ENCODE measurements around the gene DIS3L2.
"Not testable (repeated sequence)": the region's sequence is repeated elsewhere in the genome, so short reads cannot be mapped to it uniquely, and the experiment has no call there.

Gene DIS3L2

DNA sequence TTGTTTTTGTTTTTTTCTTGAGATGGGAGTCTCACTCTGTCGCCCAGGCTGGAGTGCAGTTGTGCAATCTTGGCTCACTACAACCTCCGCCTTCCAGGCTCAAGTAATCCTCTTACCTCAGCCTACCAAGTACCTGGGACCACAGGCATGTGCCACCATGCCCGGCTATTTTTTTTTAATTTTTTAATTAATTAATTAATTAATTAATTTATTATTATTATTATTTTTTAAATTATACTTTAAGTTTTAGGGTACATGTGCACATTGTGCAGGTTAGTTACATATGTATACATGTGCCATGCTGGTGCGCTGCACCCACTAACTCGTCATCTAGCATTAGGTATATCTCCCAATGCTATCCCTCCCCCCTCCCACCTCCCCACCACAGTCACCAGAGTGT is 215.1 kb downstream of the DIS3L2 start:
- not testable (repeated sequence) for H3K4me1 Mint-ChIP-seq; H3K27me3 Mint-ChIP-seq; ATAC-seq (replicated peaks); DNase-seq; H3K9me3 Mint-ChIP-seq; H3K4me3 Mint-ChIP-seq; H3K27ac Mint-ChIP-seq
- H3K36me3 Mint-ChIP-seq, result peaks cover 20 to 44% of the 10 kb centered on the region in 2 donors

DNA sequence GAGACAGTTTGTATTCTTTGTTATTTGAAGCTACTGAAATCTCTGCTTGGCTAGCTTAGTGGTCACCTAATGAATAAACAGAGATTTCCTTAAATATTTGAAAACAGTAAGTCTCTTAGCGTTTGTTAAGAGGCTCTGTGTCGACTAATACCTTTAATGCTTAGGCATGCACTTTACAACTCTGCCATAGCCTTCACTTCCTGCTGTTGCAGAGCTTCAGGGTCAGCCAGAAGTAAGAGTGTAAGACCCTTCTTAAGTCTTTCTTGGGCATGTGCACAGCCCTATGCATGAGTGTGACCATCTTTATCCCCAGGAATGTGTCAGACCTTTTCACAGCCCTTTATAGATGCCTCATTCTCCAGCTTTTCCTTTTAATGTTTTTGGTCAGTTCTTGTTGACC is 221.8 kb downstream of the DIS3L2 start:
- ATAC-seq (replicated peaks), result no peak
- Mint-ChIP-seq H3K9me3 (peaks cover 0 to 3% of the 10 kb centered on the region in 2 donors), H3K27me3 (no peaks in the 10 kb centered on the region), H3K36me3 (peaks cover 26 to 40% of the 10 kb centered on the region in 2 donors), H3K27ac (no peak overlapping the region), H3K4me3 (no peak overlapping the region), H3K4me1 (peaks cover 0 to 2% of the 10 kb centered on the region in 2 donors)
- no peak for DNase-seq

GRCh38 chr2:232184346-232184745 is 222.8 kb downstream of the DIS3L2 start:
- H3K27ac Mint-ChIP-seq, result no peak overlapping the region
- peaks cover 26 to 43% of the 10 kb centered on the region in 2 donors for H3K36me3 Mint-ChIP-seq
- peaks cover 0 to 3% of the 10 kb centered on the region in 2 donors for H3K9me3 Mint-ChIP-seq
- H3K27me3 Mint-ChIP-seq, result no peaks in the 10 kb centered on the region
- H3K4me3 Mint-ChIP-seq, result no peak overlapping the region
- ATAC-seq (replicated peaks) (no peak), DNase-seq (no peak)
- H3K4me1 Mint-ChIP-seq, result peaks cover 0 to 2% of the 10 kb centered on the region in 2 donors

DNA sequence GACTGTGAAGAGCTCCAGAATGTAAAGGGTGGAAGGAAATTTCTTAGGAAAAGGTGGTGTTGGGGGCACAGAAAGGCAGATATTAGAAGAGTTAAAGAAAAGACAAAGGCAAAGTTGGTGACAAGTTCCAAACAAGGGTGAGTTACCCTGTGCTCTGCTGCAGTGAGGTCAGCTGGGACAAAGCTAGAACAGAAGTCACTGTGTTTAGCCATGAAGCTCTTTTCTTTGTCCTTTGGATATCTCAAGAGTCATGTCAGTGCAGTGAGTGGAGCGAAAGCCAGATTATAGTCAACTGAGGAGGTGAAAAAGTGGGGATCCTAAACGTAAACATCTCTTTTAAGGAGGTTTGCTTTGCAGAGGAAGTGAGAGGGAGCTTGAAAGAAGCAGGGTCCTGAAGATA is 229.3 kb downstream of the DIS3L2 start:
- no peak overlapping the region for H3K4me3 Mint-ChIP-seq

GRCh38 chr2:232195487-232195886 is 234.0 kb downstream of the DIS3L2 start:
- Mint-ChIP-seq H3K27me3 (no peaks in the 10 kb centered on the region), H3K36me3 (peaks cover 31 to 44% of the 10 kb centered on the region in 2 donors), H3K4me3 (no peak overlapping the region), H3K9me3 (peaks cover 4 to 8% of the 10 kb centered on the region in 2 donors), H3K4me1 (no peaks in the 10 kb centered on the region), H3K27ac (no peak overlapping the region)
- DNase-seq, result no peak
- ATAC-seq (replicated peaks), result no peak

More for the DNA sequence above, 229.3 kb downstream of the DIS3L2 start:
- ATAC-seq (replicated peaks) (no peak), DNase-seq (no peak)
- no peaks in the 10 kb centered on the region for H3K27me3 Mint-ChIP-seq
- no peaks in the 10 kb centered on the region for H3K4me1 Mint-ChIP-seq
- H3K27ac Mint-ChIP-seq, result no peak overlapping the region
- peaks cover 27 to 36% of the 10 kb centered on the region in 2 donors for H3K36me3 Mint-ChIP-seq
- peaks cover 4 to 8% of the 10 kb centered on the region in 2 donors for H3K9me3 Mint-ChIP-seq

- H3K36me3 Mint-ChIP-seq, result peaks cover 34 to 46% of the 10 kb centered on the region in 2 donors
- DNase-seq (no peak), ATAC-seq (replicated peaks) (no peak)
- peaks cover 4 to 8% of the 10 kb centered on the region in 2 donors for H3K9me3 Mint-ChIP-seq
- no peak overlapping the region for H3K27ac Mint-ChIP-seq
- no peak overlapping the region for H3K4me3 Mint-ChIP-seq
- H3K4me1 Mint-ChIP-seq, result no peaks in the 10 kb centered on the region
- no peaks in the 10 kb centered on the region for H3K27me3 Mint-ChIP-seq
Measured at GRCh38 chr2:232196802-232197201, 235.3 kb downstream of the DIS3L2 start.

DNA sequence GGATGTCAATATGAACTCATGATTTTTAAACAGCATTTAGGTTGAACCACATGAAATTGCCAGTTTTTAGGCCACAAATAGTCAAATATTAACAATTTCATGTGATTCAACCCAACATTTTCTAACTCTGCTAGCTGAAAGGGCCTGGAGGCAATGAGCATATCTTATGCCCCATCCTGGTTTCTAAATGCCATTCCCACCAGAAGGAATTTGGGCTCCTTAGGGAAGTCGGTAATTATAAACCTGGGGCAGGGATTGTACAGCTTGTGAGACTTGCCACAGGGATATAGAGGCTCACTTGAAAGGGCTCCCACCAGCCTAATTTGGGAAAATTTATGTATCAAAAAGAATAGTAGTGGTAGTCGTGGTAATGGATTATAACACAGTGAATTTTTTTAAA is 238.7 kb downstream of the DIS3L2 start:
- Mint-ChIP-seq H3K4me3 (no peak overlapping the region), H3K36me3 (peaks cover 26 to 40% of the 10 kb centered on the region in 2 donors), H3K4me1 (no peaks in the 10 kb centered on the region), H3K9me3 (no peaks in the 10 kb centered on the region), H3K27me3 (no peaks in the 10 kb centered on the region), H3K27ac (no peak overlapping the region)
- ATAC-seq (replicated peaks), result no peak
- no peak for DNase-seq

GRCh38 chr2:232203166-232203891 is 241.8 kb downstream of the DIS3L2 start:
- DNase-seq (no peak), ATAC-seq (replicated peaks) (no peak)
- H3K36me3 Mint-ChIP-seq, result peaks cover 24 to 40% of the 10 kb centered on the region in 2 donors
- no peak overlapping the region for H3K4me3 Mint-ChIP-seq
- no peaks in the 10 kb centered on the region for H3K9me3 Mint-ChIP-seq
- H3K4me1 Mint-ChIP-seq, result no peaks in the 10 kb centered on the region
- no peaks in the 10 kb centered on the region for H3K27me3 Mint-ChIP-seq
- no peak overlapping the region for H3K27ac Mint-ChIP-seq

DNA sequence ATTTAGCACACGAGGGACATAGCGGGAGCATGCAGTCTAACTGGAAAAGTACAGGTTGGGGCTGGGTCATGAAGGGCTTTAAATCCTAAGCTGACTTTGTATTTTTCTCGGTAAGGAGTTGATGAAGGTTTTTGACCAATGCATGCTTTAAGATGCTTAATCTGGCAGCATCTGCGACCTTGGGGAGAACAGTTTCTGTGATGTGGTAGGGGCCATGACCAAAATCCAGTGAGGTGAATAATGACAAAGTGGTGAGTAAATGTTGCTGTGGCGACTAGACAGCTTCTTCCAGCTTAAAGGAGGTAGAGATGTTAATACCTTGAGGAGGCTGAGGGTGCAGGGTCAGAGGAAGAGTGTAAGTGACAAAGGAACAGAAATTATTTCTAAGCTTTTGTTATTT is 242.4 kb downstream of the DIS3L2 start:
- no peak for ATAC-seq (replicated peaks)
- Mint-ChIP-seq H3K27me3 (no peaks in the 10 kb centered on the region), H3K4me1 (no peaks in the 10 kb centered on the region), H3K4me3 (no peak overlapping the region), H3K27ac (no peak overlapping the region), H3K36me3 (peaks cover 21 to 36% of the 10 kb centered on the region in 2 donors), H3K9me3 (no peaks in the 10 kb centered on the region)
- DNase-seq, result no peak

DNA sequence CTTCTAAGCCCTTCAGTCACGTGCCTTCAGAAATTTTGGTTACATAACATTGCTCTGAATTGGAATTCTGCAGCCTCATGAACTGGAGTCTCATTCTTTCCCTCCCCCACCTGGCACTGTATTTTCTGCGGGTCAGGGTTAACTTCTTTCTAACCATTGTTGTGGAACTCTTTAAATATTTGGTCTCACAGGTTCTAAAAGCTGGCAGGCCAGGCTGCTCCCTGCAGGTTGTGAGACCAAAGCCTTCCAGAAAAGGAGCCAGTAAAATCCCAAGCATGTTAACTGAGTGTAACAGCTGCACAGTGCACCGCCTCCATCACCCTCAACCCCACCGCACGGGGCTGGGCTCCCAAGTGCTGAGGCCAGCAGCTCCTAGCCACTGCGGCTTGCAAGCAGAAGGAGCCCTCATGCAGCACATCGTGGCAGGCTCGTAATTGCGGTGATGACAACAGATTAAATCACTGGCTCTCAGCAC is 243.0 kb downstream of the DIS3L2 start:
- H3K36me3 Mint-ChIP-seq, result peaks cover 25 to 40% of the 10 kb centered on the region in 2 donors
- peaks cover 0 to 4% of the 10 kb centered on the region in 2 donors for H3K4me1 Mint-ChIP-seq
- no peaks in the 10 kb centered on the region for H3K27me3 Mint-ChIP-seq
- no peak overlapping the region for H3K4me3 Mint-ChIP-seq
- no peak overlapping the region for H3K27ac Mint-ChIP-seq
- ATAC-seq (replicated peaks), result no peak
- no peak for DNase-seq
- no peaks in the 10 kb centered on the region for H3K9me3 Mint-ChIP-seq

DNA sequence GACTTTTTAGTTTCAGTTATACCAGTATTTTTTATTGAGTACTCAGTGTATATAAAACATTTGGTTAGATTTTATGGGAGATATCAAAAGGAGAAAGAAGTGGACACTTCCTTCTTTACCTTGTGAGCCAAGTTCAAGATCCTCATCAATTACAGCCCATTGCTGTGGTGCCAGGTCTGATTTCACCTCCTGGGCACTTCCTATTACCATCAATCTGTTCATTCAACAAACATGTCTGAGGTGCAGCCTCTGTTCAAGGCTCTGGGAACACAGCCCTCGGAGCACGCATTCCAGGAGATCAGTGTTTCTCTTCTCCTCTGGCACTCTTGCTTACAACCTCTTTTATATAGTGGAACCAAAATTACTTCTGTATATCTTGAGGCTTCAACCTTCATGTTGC is 245.7 kb downstream of the DIS3L2 start:
- H3K4me1 Mint-ChIP-seq, result peaks cover 9 to 18% of the 10 kb centered on the region in 2 donors
- H3K36me3 Mint-ChIP-seq, result peaks cover 28 to 44% of the 10 kb centered on the region in 2 donors
- no peak overlapping the region for H3K4me3 Mint-ChIP-seq
- H3K9me3 Mint-ChIP-seq, result no peaks in the 10 kb centered on the region
- H3K27me3 Mint-ChIP-seq, result no peaks in the 10 kb centered on the region
- H3K27ac Mint-ChIP-seq, result no peak overlapping the region
- ATAC-seq (replicated peaks) (no peak), DNase-seq (no peak)

- DNase-seq (no peak), ATAC-seq (replicated peaks) (no peak)
- Mint-ChIP-seq H3K36me3 (peaks cover 33 to 50% of the 10 kb centered on the region in 2 donors), H3K4me1 (peaks cover 21 to 27% of the 10 kb centered on the region in 2 donors), H3K27ac (no peak overlapping the region), H3K27me3 (no peaks in the 10 kb centered on the region), H3K4me3 (no peak overlapping the region), H3K9me3 (no peaks in the 10 kb centered on the region)
Measured at GRCh38 chr2:232210306-232210705, 248.8 kb downstream of the DIS3L2 start.

DNA sequence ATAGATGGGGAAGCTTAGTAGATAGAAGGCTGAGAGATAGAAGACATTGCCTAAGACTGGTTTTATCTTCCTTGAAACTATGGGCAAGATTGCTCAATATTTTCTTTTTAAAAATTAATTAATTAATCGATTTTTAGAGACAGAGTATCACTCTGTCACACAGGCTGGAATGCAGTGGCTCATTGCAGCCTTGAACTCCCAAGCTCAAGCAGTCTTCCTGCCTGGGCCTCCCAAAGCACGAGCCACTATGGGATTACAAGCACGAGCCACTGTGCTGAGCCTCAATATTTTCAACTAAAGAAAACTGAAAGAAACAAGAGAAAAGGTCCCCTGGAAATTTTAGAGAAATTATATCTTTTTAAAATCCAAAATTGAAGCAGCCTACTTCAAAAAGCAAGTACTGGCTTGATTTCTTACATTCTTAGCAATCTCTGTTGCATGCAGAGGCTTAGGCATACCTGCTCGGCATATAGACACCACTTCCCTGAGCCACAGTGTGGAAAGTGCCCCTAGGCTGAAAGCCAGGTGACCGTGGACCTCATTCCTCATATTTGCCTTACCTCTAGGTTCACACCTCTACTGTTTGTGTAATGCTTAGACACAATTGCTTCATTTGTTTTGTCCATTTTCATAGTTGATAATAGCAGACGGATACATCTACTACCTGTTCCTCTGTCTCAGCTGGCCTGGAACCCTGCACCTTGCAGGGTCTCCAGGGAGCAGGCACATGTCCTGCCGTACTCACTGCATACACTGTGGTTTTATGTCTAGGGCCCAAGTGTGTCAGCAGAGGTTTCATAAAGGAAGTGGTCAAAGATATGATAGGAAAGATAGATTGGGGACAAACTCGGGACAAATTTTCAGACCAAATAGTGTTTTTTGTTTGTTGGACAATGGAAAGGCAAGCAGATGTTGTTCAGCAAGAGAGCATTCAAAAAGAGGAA is 250.5 kb downstream of the DIS3L2 start:
- Mint-ChIP-seq H3K27ac (peak overlapping the region; percentile 21), H3K4me1 (peaks cover 27 to 35% of the 10 kb centered on the region in 2 donors), H3K9me3 (no peaks in the 10 kb centered on the region), H3K4me3 (no peak overlapping the region), H3K36me3 (peaks cover 39 to 59% of the 10 kb centered on the region in 2 donors), H3K27me3 (no peaks in the 10 kb centered on the region)
- peak; percentile 40 for DNase-seq
- ATAC-seq (replicated peaks), result peak; percentile 99 to 100

DNA sequence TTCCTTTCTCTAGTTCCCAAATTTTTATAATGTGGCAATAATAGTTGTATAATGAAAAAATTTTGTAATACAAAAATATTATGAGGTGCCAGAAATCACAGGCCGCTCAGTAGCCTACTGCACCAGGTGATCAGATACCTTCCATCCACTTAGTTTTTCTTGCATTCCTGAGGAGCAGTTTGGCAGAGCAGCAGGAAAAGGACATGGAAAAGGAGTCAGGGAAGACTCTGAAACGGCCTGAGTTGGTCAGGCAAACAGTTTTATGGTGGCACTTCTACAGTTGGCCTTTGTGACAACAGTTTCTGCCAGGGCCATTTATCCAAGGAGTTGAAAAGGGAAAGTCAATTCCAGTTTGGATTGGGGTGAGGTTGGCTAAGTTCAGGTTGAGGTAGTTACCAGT is 251.7 kb downstream of the DIS3L2 start:
- DNase-seq (no peak), ATAC-seq (replicated peaks) (no peak)
- Mint-ChIP-seq H3K9me3 (no peaks in the 10 kb centered on the region), H3K4me3 (no peak overlapping the region), H3K36me3 (peaks cover 42 to 62% of the 10 kb centered on the region in 2 donors), H3K4me1 (peaks cover 33 to 39% of the 10 kb centered on the region in 2 donors), H3K27ac (no peak overlapping the region), H3K27me3 (no peaks in the 10 kb centered on the region)
